Mucosa of descending colon (tissue), 3 donors: ENCODE results near the gene RMND5A. TPM values are rescaled to one million over a fixed set of nuclear protein-coding genes. Genes with fewer than 3 reads are reported as not detected.
A peak's percentile ranks its signal among the peaks of the same experiment; 100 is the strongest.

Experiments
- ATAC-seq: fragments of 200-7000 bp; cut with Tn5 transposase; one replicate; pipeline ENCODE4 v1.9.1; 2020; ENCODE audit warnings: mild to moderate bottlenecking, moderate library complexity
- DNase-seq, 3 donors: peaks; one replicate each; pipeline ENCODE4 v3.0.0-alpha.2; 2020
- H3K36me3 ChIP-seq: fragments of 200-600 bp; one replicate; pipeline ENCODE4 v1.8.0; 2021; ENCODE audit warnings: low read depth, mild to moderate bottlenecking
- H3K4me1 ChIP-seq: fragments of 200-600 bp; one replicate; pipeline ENCODE4 v1.8.0; 2021; ENCODE audit warnings: low read depth, mild to moderate bottlenecking
- H3K4me3 ChIP-seq: fragments of 200-600 bp; one replicate; pipeline ENCODE4 v1.8.0; 2021; ENCODE audit warnings: mild to moderate bottlenecking
- H3K9me3 ChIP-seq: fragments of 200-600 bp; one replicate; pipeline ENCODE4 v1.8.0; 2021; ENCODE audit warnings: mild to moderate bottlenecking
- CTCF ChIP-seq: fragments of 200-600 bp; IDR thresholded peaks from one replicate; pipeline ENCODE4 v1.8.0; 2022; ENCODE audit warnings: antibody characterized with exemption, mild to moderate bottlenecking
- intact Hi-C, 2 donors: fragments of 100-400 bp; cut with DNase I in 1 of 2; cut with micrococcal nuclease in 1 of 2; formaldehyde crosslinking; loops; one replicate each; pipeline versions ENCODE4 v1.11.0 to v1.11.1; 2022; cut with DNase I, micrococcal nuclease
- total RNA-seq, 3 donors: library from RNA; stranded (reverse); fragmentation: NEBNext Ultra II Directional in 2 of 3; extraction: Animal tissue kit (Norgen Biotek cat#: 25700) in 2 of 3; gene quantifications; one replicate each; pipeline versions ENCODE4 v1.2.1 to v1.2.4, GENCODE V29; 2021 to 2023
- donor health status: DM: no; HTN: no; CAD: no; lungs with moderate emphysema.
- donor health status: DM: no; HTN: no; CAD: no.
- donor health status: DM: no; HTN: yes; CAD: no.

The RMND5A gene
- total RNA-seq, 3 donors from 2014 or later = 69.2 to 93.0 (median 73.8) TPM

- ATAC-seq (no peak), DNase-seq (no peak)
- intact Hi-C loops = no loop called here
- Histone ChIP-seq H3K9me3 (no peaks in the 10 kb centered on the region), H3K36me3 (no peaks in the 10 kb centered on the region), H3K4me3 (no peak overlapping the region), H3K4me1 (peaks cover 19% of the 10 kb centered on the region)
- no peak for TF ChIP-seq CTCF
Observed at GRCh38 chr2:86787736-86788135, 67.6 kb downstream of the RMND5A start.

GRCh38 chr2:86788165-86788564 lies 68.1 kb downstream of the RMND5A start:
- no peaks in the 10 kb centered on the region for H3K36me3 ChIP-seq
- no peaks in the 10 kb centered on the region for H3K9me3 ChIP-seq
- H3K4me3 ChIP-seq = no peak overlapping the region
- ATAC-seq (no peak), DNase-seq (no peak)
- intact Hi-C loops = no loop called here
- no peak for TF ChIP-seq CTCF
- peaks cover 19% of the 10 kb centered on the region for H3K4me1 ChIP-seq

GRCh38 chr2:86788881-86789686 lies 69.0 kb downstream of the RMND5A start:
- ATAC-seq = no peak
- intact Hi-C loops = no loop called here
- no peaks in the 10 kb centered on the region for H3K9me3 ChIP-seq
- H3K36me3 ChIP-seq = no peaks in the 10 kb centered on the region
- no peak for TF ChIP-seq CTCF
- peaks cover 19% of the 10 kb centered on the region for H3K4me1 ChIP-seq
- DNase-seq = no peak
- no peak overlapping the region for H3K4me3 ChIP-seq

- Histone ChIP-seq H3K4me1 (peaks cover 19% of the 10 kb centered on the region), H3K4me3 (no peak overlapping the region), H3K36me3 (no peaks in the 10 kb centered on the region), H3K9me3 (no peaks in the 10 kb centered on the region)
- ATAC-seq (no peak), DNase-seq (no peak)
- TF ChIP-seq CTCF = no peak
- intact Hi-C loops = no loop called here
Observed at GRCh38 chr2:86789687-86790133, 69.6 kb downstream of the RMND5A start.

GRCh38 chr2:86790134-86790675 lies 70.1 kb downstream of the RMND5A start:
- Histone ChIP-seq H3K4me3 (no peak overlapping the region), H3K9me3 (no peaks in the 10 kb centered on the region), H3K4me1 (peaks cover 19% of the 10 kb centered on the region), H3K36me3 (no peaks in the 10 kb centered on the region)
- intact Hi-C loops = no loop called here
- no peak for TF ChIP-seq CTCF
- ATAC-seq (peak; percentile 12), DNase-seq (no peak)
